NCI-H1048 (cell line): ENCODE data around the gene CELA1.

Experiments
- DNase-seq: peaks from one replicate; lab custom pipeline; 2025; lab: John Stamatoyannopoulos, UW

Gene CELA1

DNA sequence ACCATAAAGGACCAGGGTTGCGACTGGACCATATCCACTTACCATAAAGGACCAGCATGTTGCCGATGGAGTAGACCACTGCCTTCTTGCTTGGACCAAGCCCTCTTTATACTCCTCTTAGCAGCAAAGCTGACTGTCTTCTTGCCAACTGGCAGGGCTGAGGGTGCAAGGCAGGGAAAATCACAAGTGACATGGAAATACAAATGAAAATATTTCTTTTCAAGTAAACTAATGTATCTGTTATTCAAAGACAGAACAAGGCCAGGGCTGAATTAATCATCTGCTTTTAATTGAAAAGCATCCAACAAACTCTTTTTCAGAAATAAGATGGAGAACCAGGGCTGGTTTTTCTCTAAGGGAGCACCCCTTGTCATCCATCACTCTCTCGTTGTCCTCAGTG lies at the start of gene CELA1:
CELA1 (minus strand) TSS at position 99 of the 400 bp plus-strand sequence; CDS start at position 58, 41 bp downstream.
- no peak for DNase-seq

DNA sequence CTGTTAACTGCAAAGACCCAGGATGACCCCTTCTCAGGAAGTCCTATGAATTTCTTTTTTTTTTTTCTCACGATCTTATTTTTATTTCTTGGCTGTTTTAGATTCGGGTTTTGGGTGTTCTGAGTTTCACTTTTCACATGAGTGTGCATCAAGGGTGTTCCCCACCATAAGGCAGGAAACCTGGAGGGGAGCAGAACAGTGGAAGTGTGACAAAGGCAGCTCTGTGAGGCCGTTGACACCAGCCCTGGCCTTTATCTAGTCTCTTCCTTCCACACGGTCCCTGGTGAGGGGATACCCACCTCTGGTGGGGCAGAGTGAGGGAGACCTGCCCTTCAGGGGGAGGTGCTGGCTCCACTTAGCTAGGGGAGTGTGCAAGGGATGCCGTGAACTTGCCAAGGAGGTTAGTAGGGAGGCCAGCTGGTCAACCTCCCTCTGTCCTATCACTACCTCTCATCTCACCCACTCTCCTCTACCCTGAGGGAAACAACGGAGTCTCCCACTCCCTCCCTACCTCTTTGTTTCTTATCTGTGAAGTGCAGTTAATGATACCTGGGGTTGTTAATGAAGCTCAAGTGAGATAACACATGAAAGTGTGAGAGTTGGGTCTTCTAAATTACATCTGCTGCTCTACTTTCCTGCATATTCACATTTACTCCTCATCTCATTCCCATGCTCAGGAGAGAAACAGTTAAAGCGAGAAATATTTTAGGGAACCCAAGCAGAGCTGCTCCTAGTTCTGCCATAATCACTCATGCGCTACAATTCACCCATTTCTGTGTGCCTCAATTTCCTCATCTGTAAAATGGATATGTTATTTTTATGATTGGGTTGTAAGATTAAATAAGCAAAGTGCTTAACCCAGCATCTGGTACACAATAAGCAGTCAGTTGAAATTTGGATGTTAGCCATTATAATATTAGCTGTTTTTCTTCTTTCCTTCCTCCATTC lies 49.1 kb upstream of the CELA1 start:
- DNase-seq: no peak

DNA sequence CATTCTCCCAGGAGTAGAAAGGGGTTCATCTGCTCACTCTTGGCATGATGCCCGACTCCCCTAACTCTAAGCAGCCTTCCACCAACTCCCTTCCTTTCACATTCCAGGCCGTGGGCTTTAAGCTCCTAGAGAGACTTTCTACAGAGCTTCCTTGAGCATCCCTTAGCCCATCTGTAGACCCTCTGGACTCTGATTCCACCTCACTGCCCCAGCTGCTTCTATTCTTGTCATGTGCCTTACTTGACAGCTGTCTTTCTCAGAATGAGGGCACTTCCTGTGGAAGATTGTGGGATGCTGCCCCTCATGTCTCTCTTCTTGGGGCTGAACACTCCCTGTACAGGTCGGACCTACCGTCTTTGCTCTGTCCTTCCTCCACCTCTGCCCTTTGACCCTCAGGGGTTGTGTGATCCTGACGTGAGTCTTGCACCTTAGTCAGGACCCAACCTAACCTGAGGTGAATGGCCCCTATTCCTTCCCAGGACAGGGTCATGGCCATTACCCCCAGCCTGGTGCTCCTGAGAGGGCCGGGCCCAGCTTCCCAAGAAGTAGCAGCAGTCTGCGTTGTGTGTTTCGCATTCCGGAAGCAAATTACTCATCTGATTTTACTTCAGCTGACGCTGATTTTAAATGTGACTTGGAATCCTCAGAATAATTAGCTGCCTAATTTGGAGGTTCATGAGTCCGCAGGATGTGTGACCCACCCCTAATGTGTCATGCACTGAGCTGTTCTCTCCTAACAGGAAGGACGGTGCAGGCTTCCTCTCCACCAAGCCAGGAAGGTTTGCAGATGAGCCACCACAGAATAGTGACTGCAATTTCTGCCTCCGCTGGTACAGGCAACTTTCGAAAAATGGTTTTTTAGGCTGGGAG lies 47.4 kb upstream of the CELA1 start:
- no peak for DNase-seq

DNA sequence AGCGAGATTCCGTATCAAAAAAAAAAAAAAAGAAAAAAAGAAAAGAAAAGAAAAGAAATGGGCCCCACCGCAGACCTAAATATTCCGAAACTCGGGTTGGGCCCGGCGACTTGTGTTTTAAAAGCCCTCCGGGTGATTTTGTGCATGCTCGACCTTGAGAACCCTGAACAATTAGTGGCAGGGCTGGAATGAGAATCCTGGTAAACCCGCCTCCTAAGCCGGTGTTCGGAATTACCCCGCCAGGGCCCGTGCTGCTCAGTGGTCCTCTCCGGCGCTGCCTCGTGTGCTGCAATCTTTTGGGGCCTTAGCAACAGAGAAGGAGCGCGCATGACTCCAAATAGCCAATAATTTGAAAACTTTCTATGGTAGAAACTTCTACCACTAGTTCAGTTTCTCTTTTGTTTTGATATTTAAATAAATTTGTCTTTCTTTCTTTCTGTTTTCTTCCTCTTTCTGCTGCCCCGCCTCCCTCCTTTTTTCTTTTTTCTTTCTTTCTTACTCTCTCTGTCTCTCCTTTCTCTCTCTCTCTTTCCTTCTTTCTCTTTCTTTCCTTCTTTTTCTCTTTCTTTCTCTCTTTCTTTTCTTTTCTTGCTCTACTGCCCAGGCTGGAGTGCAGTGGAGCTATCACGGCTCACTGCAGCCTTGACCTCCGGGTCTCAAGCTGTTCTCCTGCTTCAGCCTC lies 46.2 kb upstream of the CELA1 start:
- DNase-seq: no peak

DNA sequence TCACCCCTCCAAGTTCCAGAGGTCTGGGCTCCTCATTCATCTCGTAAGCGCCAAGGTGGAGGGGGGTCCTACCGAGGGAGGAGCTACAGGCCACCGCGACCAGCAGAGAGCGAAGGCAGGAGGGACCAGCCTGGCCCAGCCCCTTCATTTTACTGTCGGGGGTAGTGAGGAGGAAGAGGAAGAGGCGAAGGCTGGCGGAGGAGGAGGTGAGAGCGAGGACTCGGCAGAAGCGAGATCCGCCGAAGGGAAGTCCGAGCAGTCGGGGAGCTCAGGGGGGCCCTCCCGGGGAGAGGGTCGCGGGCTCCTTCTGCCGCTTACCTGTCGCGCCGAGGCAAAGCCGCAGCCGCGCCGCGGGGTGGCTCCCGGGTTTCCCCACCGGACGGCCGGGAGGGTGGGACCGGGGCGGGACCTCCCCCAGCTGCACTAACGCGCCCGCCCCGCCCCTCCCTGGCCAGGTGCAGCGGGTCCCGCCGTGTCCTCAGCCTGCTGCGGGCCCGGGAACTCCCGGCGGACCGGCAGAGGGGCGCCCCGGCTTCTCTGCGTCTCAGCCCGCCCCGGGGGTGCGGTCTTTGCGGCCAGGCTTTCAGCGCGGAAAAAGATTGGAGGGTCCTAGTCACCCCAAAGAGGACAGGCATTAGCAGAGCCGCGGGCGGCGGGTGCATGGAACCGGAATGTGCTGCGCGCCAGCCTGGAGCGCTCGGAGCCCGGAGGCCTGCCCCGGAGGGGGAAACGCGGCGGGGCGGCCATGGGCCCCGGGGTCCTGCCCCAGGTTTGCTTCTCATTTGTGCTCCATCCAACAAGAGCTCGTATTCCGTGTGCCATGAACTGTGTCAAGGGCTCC lies 45.0 kb upstream of the CELA1 start, which contains the start of gene GALNT6:
GALNT6 (minus strand) TSS at position 124 of the 841 bp plus-strand sequence. CDS start 11,625 bp downstream, outside the sequence.
- DNase-seq: peak; percentile 22

DNA sequence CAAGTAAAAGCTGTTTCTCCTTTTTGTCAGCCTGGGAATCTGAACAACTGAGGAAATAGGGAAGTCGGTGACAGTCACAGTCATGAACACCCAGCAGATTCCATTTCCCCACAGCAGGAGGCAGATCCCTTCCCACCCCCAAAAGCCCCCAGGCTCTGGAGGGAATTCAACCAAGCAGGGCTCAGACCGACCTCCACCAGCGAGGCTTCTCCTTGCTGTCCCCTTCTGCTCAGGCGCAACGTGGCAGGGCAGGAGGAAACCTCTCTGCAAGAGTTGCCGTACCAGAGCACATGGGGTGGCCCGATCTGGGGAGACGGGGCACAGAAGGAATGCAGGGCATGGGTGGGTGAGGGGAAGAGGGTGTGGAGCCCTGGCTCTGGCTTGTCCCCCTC lies 44.4 kb upstream of the CELA1 start:
- DNase-seq: no peak

DNA sequence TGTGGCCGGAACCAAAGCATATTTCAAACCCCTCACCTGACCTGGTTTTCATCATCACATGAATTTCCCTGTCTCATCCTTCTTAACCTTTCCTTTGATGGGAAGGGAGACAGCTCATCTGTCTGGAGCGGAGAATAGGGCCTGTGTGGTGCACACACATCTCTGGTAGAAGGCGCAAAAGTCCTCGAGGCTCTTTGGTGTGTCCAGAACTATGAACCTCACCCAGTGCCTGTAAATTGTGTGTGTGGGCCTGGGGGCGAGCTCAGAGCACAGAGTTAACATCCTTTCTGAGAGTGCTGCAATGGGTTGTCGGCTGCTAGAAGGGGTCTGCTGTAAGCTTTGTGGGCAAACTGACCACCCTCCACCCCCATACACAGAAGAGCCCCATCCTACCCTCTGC lies 44.0 kb upstream of the CELA1 start:
- DNase-seq: no peak

DNA sequence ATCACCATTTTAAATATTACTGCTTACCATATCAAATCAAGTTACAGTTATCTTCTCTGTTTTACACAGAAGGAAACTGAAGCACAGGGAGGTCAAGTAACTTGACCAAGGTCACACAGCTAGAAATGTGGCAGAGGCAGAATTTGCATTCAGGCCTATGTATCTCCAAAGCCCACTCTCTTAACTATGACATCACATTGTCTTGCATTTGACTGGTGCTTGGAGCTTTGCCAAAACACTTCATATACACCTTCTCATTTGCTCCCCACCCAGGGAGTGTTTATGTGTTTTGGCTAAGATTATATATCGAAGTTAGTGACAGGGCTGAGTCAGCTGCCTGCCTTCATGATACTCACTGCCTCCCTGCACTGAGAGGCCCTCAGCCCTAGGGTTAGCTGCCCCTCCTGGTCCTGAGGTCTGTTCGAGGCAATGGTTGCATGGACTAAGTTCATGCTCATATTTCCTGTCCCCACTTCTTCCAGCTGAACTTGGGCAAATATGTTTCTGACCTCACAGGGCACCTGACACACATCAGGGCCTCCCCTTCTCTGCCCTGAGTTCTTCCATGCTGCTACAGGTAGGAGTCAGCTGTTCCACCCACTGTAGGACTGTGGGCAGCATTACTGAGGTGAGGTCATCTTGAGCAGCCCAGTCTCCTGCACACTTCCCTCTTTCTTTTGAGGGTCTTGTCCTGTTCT lies 43.0 kb upstream of the CELA1 start:
- no peak for DNase-seq

DNA sequence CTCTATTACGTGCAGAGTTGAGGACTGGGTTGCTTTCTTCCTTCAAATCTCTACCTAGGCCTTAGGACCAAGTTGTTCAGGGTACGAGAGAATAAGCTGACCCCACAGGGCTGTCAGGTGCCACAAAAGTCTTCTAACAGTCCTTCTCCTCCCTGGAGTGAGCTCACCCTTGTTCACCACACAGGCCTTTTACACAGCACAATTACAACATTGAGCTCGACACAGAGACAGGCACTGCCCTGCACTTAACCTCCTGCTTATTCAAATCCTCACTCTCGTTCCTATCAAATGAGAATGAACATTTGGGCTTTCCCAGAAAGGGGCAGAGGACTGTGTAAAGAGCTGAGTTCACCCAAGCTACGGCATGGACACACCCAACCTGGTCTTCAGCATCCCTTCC lies 42.4 kb upstream of the CELA1 start:
- DNase-seq: no peak

DNA sequence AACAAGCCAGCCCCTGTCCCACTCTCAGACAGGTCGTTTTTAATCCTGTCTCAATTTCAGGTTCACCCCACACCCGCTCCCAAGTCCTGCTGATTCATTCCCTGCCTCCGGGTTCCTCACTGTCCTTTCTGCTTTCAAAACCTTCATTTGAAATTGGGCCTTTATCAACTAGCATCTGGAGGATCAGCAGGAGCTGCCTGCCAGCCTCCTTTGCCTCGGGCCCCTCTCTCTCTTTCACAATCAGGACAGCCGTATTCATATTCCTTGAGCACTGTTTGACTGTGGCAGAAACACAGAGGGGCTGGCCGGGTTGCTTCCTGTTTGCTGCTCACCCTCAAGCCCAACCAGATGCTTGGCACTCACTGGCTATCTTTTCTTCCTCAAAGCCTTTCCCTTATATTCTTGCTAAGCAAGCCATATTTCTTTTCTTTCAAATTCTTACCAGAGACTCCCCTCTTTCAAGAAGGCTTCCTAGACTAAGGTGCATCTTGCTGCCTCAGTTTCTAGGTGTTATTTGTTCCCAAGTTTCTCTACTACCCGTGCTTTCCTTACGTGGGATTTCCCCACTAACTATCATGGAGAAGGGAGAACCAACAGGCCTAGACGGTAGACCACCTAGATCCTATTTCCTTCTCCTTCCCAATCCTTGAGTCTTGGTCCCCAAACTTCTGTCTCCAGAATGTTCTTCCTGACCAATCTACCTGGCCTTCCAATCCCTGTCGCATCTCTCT lies 41.8 kb upstream of the CELA1 start:
- DNase-seq: no peak

DNA sequence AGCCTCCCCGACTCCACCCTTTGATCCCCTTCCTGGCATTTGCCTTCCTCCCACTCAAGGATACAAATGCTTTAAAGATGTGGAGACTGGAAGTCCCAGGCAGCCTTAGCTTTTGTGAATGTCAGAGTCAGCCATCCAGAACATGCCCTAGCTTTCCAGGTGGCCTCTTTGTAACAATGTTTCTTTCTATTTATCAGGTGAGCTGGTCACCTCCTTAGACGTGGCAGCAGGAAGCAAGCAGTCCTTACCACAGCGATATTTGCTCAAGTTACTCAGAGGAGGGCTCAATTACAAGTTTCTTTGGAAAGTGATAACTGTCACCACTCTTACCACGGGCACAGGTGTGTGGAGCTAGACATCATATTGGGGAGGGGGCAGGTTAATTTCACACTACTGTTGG lies 39.9 kb upstream of the CELA1 start:
- DNase-seq: no peak

DNA sequence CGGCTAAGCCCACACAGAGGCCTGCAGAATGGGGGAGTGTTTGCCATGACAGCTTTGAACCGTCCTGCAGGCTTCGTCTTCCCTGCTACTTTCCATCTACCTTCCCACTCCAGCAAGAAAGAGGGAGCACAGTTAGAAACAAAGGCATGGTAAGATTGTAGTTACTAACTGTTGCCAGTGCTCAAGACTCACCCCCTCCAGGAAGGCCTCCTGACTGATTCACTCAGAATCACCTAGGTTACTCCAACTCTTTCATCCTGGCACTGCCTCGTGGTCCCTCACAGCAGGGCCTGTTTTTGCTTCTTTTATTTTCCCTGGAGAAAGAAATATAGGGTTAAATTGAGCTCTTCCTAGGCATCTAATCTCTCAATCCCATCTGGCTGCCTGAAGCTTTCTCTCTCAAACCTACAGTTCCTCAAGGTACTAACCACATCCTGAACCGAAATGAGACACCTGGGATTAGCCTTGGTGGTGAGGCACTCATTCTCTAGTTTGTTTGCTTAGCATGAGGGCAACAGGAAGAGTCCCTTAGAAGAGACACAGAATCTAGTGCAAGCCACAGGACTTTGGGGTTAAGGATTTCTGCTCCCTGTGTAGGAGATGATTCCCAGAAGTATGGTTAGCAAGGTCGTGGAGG lies 36.9 kb upstream of the CELA1 start:
- no peak for DNase-seq

DNA sequence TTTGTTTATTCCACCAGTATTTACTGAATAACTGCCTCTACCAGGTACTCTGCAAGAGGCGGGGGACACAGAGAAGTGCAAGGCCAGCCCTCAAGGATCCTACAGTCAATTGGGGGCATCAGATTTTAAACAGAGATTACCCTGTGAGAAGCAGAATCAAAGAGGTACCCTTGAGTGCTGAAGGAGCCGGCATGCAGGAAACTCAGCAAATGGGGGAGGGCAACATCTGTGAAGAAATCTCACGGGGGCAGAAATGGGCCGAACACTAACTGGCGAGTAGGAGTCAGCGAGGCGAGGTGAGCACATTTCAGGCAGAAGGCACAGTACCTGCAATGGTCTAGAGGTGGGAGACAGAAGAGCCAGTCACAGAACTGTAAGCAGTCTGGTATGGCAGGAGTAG lies 35.7 kb upstream of the CELA1 start:
- no peak for DNase-seq

DNA sequence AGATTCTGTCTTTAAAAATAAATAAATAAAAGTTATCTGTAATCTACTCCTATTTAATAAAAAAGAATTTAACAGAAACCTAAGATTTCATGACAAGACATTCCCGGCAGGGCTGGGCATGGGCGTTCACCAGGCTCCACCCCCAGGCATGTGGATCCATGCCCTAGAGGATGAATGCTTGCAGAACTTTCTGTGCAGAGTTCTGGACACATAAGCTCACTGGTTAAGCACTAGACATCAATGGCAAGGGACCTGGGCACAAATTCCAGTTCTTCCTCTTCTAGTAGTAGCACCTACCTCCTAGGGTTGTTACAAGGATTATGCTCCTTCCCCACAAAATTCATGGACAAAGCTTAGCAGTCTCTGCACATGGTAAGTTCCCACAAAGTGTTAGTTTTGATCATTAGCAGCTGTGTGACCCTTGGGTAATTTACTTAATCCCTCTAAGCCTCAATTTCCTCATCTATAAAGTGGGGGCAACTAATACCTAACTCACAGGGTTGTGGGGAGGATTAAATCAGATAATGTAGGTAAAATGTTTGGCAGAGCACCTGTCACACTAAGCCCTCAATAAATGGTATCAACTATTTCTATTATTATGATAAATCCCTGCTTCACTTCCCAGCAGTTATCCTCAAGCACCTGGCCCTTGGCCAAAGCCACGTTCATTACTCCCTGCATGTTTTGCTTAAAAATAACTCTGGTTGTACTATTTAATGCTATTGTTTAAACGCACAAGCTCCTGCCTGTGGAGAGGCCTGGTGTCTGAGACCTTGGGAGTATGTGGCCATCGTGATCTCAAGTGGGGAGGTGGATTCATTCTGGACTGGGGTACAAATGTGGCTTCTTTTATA lies 35.0 kb upstream of the CELA1 start:
- DNase-seq: no peak

DNA sequence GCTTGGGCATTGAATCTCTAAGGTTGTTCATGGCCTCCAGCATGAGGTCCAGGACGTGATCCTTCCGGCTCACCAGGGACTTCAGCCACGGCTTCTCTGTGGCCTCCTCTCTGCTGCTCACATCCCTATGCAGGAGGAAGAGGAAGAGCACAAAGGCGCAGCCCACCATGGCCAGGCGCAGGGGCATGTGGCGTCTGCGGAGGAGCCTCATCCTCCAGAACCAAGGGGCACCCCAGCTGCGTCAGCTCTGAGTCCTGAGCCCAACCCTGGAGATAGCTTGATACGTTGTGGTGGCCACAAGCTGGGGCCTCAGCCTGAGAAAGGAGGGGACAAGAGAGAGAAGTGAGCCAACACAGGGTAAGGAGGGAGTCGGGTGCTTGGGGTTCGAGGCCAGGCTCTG lies 33.1 kb upstream of the CELA1 start:
- no peak for DNase-seq

DNA sequence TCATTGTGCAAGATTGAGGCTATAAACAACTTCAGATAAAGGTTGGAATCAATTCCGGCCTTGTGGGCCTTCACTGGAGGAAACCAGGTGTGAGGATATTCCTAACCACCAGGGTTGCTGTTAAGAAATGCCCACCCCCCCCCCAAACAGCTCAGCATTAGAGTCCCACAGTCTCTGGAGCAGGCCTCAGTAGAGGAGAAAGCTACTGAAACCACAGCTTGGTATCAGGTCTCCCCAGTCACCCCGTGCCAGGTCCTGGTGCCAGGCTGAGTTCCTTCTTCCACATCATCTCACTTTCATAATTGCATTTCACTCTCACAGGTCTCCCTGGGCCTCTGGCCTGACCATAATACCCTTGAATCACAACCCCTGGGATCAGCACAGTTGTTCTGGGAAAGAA lies 32.3 kb upstream of the CELA1 start:
- no peak for DNase-seq

DNA sequence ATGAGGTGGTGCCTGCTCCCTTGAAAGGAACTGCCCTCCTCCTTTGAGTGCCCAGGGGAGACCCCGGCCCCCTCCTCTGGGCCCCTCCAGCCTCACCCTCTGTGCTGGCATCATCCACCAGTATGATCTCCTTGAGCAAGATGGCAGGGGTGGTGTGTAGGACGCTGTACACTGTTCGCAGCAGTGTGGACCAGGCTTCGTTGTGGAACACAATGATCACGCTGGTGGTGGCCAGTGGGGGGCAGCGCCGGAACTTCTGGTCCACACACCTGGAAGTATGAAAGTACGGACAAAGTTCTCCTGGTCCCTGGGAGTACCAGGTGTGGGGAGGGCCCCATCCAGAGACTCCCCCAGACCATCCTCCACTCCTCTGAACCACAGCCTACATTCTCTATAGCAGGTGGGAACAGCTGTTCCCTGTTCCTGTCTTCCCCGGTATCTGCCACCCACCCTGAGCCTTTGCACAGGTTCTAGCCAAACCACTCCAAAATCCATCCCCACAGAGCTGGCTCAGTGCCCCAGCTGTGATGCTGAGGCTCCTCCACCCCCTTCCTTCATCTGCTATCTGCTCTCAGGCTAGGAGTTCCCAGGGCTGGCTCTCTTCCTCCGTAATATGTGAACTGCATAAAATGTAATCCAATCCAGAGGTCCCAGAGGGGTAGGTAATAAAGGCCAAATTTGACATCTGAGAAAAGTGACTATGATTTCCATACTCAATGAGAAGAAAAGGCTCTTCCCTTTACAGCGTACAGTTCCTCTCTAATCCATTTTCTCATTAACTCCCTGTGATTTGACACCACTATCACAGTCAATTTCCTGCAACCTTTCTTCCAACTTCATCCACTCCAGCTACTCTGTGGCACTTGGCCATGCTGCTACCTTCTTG lies 30.9 kb upstream of the CELA1 start:
- DNase-seq: no peak

DNA sequence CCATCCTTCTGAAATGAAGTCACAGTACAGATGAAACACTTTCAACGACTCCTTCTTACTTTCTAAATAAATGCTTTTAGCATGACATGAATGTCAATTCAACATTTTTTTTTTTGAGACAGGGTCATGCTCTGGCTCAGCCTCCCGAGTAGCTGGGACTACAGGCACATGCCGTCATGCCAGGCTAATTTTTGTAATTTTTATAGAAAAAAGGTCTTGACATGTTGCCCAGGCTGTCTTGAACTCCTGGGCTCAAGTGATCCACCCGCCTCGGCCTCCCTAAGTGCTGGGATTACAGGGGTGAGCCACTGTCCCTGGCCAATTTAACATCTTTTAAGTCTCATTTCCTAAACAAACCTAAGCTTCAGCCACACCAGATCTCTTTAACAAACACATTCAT lies 28.4 kb upstream of the CELA1 start:
- no peak for DNase-seq
